ENCODE measurements around the gene GRB10.

The GRB10 gene

GRCh38 chr7:50653126-50653864, 129.4 kb downstream of the GRB10 start:
- DNase-seq (ENCODE audit: low spot score), result no peak

- DNase-seq (ENCODE audit: low spot score), result no peak
Observed at GRCh38 chr7:50652400-50653125, 130.1 kb downstream of the GRB10 start.

DNA sequence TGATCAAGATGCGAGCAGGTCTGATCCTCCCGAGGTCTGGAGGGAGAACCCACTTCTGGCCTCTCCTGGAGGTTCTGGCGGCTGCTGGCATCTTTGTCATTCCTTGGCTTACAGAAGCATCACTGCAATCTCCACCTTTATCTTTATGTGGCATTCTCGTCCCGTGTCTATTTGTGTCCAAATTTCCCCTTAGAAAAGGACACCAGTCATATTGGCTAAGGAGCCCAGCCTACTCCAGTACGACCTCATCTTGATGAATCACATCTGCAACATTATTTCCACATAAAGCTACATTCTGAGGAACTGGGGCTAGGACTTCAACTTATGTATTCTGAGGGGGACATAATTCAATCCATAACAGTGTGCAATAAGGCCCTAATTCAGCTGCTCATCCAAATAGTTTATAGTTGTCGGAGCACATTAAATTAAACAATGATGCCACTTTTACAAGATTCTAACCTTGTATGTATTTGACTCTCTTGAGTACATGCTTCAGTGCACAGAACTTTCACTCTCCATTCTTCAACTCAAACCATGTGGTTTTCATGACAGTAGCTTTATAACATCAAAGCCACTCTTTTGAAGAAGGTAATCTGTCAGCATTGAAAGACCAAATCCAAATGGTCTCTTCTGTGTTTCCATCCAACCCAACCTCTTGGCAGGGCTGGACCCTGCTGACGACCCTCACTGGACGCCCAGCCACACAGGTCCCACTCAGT, 131.3 kb downstream of the GRB10 start:
- DNase-seq (ENCODE audit: low spot score), result no peak

GRCh38 chr7:50650057-50650664, 132.5 kb downstream of the GRB10 start:
- no peak for DNase-seq (ENCODE audit: low spot score)

GRCh38 chr7:50649259-50649885, 133.3 kb downstream of the GRB10 start:
- no peak for DNase-seq (ENCODE audit: low spot score)

DNA sequence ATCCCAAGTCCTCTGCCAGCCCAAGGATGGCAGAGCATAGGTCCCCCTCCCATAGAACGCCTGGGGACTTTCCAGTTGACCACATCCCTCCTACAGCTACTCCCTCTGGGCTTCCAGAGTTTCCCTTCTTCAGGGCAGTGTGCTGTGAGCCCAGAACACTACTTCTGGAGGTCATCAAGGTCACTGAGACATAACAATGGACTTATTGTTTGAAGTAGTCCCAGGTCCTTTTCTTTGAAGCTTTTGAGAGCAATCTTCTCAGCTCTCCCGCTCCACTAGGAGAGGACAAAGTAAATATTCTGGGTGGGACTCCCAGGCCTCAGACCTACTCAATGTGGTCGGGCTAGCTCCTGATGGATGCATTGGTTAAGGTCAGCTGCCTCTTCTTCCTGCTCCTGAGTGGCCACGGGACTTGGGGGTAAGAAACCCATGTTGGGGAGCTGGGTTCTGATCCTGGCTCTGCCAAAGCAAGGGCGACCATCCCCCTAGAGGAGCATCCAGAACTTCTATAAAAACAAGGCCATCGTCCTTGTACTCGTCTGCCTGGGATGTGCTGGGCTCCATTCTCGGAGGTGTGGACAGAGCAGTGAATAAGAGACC, 134.0 kb downstream of the GRB10 start:
- no peak for DNase-seq (ENCODE audit: low spot score)

DNA sequence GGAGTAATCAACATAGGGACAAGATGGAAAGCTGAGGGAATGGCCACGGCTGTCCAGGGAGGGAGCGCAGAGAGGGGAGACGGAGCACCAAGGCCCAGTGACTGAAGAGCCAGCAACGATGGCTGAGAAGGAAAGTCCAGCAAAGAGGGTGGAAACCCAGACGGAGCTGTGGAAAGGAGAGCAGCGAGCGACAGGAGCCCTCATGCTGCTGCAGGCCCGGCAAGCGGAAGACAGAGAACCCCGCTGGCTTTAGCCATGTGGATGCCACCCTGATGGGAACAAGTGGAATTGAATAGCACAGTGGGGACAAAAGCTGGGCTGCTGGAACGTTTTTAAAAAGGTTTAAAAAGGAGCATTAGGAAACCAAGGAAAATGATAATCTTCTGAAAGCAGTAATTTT, 134.6 kb downstream of the GRB10 start:
- DNase-seq (ENCODE audit: low spot score), result no peak

DNA sequence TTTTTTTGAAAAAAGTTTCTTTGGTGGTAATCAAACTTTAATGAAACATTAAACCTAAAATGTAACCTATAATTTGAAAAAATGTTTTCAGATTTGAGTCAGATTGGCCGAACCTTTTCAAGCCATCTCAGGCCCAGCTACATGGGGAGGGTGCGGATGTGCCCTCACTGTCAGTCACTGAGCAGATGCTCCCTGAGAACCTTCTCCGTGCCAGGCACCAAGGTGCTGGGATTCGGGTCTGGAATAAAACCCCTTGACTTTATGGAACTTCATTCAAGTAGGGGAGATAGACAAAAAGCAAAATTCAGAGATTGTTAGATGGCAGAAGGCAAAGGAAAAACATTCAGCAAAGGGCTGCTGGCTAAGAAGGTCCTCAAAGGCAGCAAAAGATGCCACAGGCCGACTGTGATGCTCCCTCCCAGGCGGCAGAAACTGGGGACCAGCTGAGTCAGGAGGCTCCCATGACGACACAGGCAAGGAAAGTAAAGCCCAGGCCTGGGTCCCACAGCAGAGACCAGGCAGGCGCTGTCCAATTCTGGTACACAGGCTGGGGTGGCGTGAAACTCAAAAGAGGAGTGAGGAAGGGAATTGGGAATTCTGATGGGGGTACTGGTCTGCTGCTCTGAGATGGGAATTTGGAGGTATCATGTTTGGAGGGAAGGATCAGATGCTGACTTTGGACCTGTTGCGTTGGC, 135.3 kb downstream of the GRB10 start:
- DNase-seq (ENCODE audit: low spot score), result no peak

DNA sequence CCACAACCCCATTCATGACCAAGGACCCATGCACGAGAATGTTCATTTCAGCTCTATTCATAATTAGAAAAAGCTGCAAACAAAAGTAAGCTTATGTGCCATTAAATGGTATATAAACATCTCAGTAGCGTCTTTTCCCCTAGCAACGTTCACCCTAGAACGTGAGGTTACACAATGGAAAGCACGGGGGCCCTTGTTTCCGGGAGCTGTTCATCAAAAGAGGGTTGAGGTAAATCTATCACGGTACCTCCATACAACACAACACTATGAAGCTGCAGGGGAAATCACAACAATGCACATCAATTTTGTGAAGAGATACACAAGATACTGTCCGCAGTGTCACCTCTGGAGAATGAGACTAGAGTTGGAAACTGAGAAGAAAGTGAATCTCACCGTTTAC, 136.6 kb downstream of the GRB10 start:
- DNase-seq (ENCODE audit: low spot score), result no peak

- no peak for DNase-seq (ENCODE audit: low spot score)
Observed at GRCh38 chr7:50645186-50645585, 137.5 kb downstream of the GRB10 start.

DNA sequence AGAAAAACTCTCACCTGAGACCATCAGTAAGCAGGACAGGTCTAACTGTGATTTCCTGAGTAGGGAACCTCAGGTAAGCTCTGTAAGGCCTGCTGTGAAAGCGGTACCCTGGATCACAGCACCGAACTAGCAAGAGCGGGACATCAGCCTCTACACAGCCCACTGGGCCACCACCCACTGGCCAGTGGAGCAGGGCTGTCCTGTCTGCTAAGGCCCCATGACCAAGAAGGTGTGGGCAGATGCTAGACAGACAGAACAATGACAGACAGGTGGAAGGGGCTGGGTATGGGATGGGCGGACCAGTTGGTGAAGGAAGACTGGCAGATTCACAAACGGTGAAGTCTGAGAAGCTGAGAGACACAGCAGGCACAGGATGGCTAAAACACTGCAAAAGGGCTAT, 138.1 kb downstream of the GRB10 start:
- DNase-seq (ENCODE audit: low spot score), result no peak

DNA sequence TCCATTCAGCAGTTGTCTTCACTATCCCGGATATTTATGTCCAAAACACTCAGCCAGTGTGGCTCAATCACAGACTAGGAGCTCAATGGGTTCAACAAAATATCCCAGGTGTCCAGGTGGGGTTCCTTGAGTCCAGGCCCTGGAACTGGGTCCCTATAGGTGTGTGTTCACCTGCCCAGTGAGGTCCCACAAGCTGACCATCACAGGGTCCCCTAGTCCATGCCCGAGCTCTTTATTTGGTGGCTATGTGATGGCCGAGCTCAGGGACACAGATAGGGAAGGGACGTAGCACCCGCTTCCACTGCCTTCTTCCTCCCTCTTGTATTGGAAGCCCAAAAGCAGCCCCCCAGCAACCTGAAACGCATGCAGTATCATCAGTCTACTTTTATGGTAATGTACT, 138.6 kb downstream of the GRB10 start:
- no peak for DNase-seq (ENCODE audit: low spot score)

GRCh38 chr7:50641442-50642405, 141.0 kb downstream of the GRB10 start:
- DNase-seq (ENCODE audit: low spot score), result no peak

- no peak for DNase-seq (ENCODE audit: low spot score)
Observed at GRCh38 chr7:50640779-50641178, 141.9 kb downstream of the GRB10 start.

DNA sequence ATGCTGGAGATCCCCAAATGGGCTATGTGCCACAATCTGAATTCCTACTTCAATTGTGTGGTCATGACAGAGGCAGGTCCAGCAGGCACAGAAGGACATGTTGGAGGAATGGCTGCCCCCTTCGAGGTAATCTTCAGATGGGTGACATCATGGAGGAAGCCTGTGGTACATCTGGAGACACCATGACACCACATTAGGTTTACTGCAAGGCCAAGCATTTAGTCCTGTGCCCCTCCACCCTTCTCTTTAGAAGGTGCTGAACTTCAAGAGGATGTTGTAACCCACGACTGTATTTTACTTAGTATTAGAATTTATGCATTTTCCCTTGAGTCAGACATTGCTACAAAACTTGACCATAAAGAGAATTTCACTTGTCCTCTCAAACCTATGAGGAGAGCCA, 142.4 kb downstream of the GRB10 start:
- no peak for DNase-seq (ENCODE audit: low spot score)

DNA sequence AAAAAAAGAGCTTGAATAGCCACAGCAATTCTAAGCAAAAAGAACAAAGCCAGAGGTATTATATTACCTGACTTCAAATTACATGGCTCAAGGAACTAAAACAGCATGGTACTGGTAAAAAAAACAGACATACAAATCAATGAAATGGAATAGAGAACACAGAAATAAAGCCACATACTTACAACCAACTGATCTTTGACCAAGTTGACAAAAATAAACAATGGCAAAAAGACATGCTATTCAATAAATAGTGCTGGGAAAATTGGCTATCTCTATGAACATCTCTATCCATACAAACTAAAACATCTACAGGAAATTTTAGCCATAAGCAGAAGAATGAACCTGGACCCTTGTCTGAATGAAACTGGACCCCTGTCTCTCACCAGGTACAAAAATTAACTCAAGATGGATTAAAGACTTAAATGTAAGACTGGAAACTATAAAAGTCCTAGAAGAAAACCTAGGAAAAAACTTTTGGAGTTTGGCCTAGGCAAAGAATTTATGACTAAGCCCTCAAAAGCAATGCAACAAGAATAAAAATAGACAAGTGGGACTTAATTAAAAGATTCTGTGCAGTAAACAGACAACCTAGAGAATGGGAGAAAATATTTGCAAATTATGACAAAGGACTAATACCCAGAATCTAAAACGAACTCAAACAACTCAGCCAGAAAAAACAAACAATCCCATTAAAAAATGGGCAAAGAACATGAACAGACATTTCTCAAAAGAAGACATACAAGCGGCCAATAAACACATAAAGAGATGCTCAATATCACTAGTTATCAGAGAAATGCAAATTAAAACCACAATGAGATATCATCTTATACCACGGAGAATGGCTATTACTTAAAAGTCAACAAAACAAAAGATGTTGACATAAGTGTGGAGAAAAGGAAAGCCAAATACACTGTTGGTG, 144.7 kb downstream of the GRB10 start:
- DNase-seq (ENCODE audit: low spot score), result no peak

- DNase-seq (ENCODE audit: low spot score), result no peak
Observed at GRCh38 chr7:50634378-50634777, 148.3 kb downstream of the GRB10 start.

- DNase-seq (ENCODE audit: low spot score), result no peak
Observed at GRCh38 chr7:50633414-50633710, 149.3 kb downstream of the GRB10 start.
